ENCODE measurements around the gene KRTAP19-8.

Gene KRTAP19-8

GRCh38 chr21:31011412-31011811 is 26.9 kb downstream of the KRTAP19-8 start:
- no peaks in the 10 kb centered on the region for H3K36me3 ChIP-seq (ENCODE audit: control insufficient read depth, insufficient read depth, low read length)
- no peaks in the 10 kb centered on the region for H3K9me3 ChIP-seq (ENCODE audit: control insufficient read depth, insufficient read depth, low read length)
- no peak overlapping the region for H3K4me3 ChIP-seq (ENCODE audit: low read depth, low read length)
- H3K9ac ChIP-seq (ENCODE audit: low read depth, low read length): no peak overlapping the region
- H3K4me1 ChIP-seq (ENCODE audit: control insufficient read depth, insufficient read depth, low read length): no peaks in the 10 kb centered on the region
- H3K27ac ChIP-seq (ENCODE audit: low read depth, low read length): no peak overlapping the region
- H3K27me3 ChIP-seq (ENCODE audit: control insufficient read depth, insufficient read depth, low read length): no peaks in the 10 kb centered on the region

GRCh38 chr21:31008355-31008754 is 29.9 kb downstream of the KRTAP19-8 start:
- H3K9me3 ChIP-seq (ENCODE audit: control insufficient read depth, insufficient read depth, low read length): no peaks in the 10 kb centered on the region
- no peak overlapping the region for H3K27ac ChIP-seq (ENCODE audit: low read depth, low read length)
- H3K27me3 ChIP-seq (ENCODE audit: control insufficient read depth, insufficient read depth, low read length): no peaks in the 10 kb centered on the region
- no peak overlapping the region for H3K4me3 ChIP-seq (ENCODE audit: low read depth, low read length)
- no peaks in the 10 kb centered on the region for H3K36me3 ChIP-seq (ENCODE audit: control insufficient read depth, insufficient read depth, low read length)
- H3K9ac ChIP-seq (ENCODE audit: low read depth, low read length): no peak overlapping the region
- no peaks in the 10 kb centered on the region for H3K4me1 ChIP-seq (ENCODE audit: control insufficient read depth, insufficient read depth, low read length)

DNA sequence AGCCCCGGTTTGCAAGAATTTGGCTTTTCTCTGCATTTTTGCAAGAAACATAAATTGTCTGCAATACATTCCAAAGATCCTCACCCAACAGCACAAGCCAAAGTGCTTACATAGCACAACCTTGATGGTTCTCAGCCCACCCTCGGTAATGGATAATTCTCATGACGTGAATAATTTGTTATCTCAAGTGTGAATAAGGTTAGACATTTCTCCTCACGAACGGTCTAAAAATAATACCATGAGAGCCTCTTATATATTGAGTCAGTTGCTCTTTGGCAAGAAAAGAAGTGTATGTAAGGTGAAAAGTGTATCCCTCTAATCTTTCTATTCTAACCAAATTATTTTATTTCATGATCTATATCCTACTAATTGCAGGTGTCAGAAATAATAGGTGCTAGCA is 33.3 kb downstream of the KRTAP19-8 start:
- Histone ChIP-seq H3K4me1 (ENCODE audit: control insufficient read depth, insufficient read depth, low read length) (no peaks in the 10 kb centered on the region), H3K36me3 (ENCODE audit: control insufficient read depth, insufficient read depth, low read length) (no peaks in the 10 kb centered on the region), H3K27me3 (ENCODE audit: control insufficient read depth, insufficient read depth, low read length) (no peaks in the 10 kb centered on the region), H3K27ac (ENCODE audit: low read depth, low read length) (no peak overlapping the region), H3K4me3 (ENCODE audit: low read depth, low read length) (no peak overlapping the region), H3K9ac (ENCODE audit: low read depth, low read length) (no peak overlapping the region), H3K9me3 (ENCODE audit: control insufficient read depth, insufficient read depth, low read length) (no peaks in the 10 kb centered on the region)

- Histone ChIP-seq H3K27me3 (ENCODE audit: control insufficient read depth, insufficient read depth, low read length) (no peaks in the 10 kb centered on the region), H3K27ac (ENCODE audit: low read depth, low read length) (no peak overlapping the region), H3K9ac (ENCODE audit: low read depth, low read length) (no peak overlapping the region), H3K9me3 (ENCODE audit: control insufficient read depth, insufficient read depth, low read length) (no peaks in the 10 kb centered on the region), H3K4me3 (ENCODE audit: low read depth, low read length) (no peak overlapping the region), H3K36me3 (ENCODE audit: control insufficient read depth, insufficient read depth, low read length) (no peaks in the 10 kb centered on the region), H3K4me1 (ENCODE audit: control insufficient read depth, insufficient read depth, low read length) (no peaks in the 10 kb centered on the region)
Observed at GRCh38 chr21:31003471-31003870, 34.8 kb downstream of the KRTAP19-8 start.

DNA sequence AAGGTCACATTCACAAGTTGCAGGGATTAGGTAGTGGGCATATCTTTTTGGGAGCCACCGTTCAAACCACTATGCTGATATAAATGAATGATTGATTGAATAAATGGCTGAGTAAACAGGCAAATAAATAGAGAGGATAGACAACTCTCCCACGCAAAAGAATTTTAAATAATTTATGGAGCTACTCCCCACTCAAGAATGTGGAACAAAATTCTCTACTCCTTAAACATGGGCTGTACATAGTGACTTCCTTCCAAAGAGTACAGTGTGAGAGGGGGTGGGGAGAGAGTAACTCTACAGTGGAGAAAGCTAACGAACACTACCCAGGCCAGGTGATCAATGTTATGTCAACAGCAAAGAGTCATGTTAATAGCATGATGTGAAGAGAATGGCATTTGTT is 40.7 kb downstream of the KRTAP19-8 start:
- Histone ChIP-seq H3K4me1 (ENCODE audit: control insufficient read depth, insufficient read depth, low read length) (no peaks in the 10 kb centered on the region), H3K27me3 (ENCODE audit: control insufficient read depth, insufficient read depth, low read length) (no peaks in the 10 kb centered on the region), H3K36me3 (ENCODE audit: control insufficient read depth, insufficient read depth, low read length) (no peaks in the 10 kb centered on the region), H3K9ac (ENCODE audit: low read depth, low read length) (no peak overlapping the region), H3K4me3 (ENCODE audit: low read depth, low read length) (no peak overlapping the region), H3K27ac (ENCODE audit: low read depth, low read length) (no peak overlapping the region), H3K9me3 (ENCODE audit: control insufficient read depth, insufficient read depth, low read length) (no peaks in the 10 kb centered on the region)

DNA sequence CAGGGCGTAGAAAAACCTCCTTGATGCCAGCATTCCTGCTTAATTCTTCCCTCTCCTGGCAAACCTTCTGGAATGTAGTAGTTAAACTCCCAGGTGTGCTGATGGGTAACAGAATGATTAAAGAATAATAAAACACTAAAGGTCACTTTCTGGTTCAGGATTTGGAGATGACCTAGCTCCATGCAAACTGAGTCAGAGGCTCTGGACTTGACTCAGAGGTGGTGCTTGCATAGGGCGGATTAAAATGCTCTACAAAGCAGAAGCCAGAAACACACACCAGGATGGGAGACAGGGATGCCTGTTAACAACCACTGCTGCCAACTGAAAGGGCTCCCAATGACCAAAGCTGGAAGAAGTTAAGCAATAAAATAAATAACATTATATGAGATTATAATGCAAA is 41.5 kb downstream of the KRTAP19-8 start:
- H3K27me3 ChIP-seq (ENCODE audit: control insufficient read depth, insufficient read depth, low read length): no peaks in the 10 kb centered on the region
- no peak overlapping the region for H3K9ac ChIP-seq (ENCODE audit: low read depth, low read length)
- no peaks in the 10 kb centered on the region for H3K36me3 ChIP-seq (ENCODE audit: control insufficient read depth, insufficient read depth, low read length)
- no peak overlapping the region for H3K27ac ChIP-seq (ENCODE audit: low read depth, low read length)
- H3K4me3 ChIP-seq (ENCODE audit: low read depth, low read length): no peak overlapping the region
- H3K4me1 ChIP-seq (ENCODE audit: control insufficient read depth, insufficient read depth, low read length): no peaks in the 10 kb centered on the region
- H3K9me3 ChIP-seq (ENCODE audit: control insufficient read depth, insufficient read depth, low read length): no peaks in the 10 kb centered on the region

DNA sequence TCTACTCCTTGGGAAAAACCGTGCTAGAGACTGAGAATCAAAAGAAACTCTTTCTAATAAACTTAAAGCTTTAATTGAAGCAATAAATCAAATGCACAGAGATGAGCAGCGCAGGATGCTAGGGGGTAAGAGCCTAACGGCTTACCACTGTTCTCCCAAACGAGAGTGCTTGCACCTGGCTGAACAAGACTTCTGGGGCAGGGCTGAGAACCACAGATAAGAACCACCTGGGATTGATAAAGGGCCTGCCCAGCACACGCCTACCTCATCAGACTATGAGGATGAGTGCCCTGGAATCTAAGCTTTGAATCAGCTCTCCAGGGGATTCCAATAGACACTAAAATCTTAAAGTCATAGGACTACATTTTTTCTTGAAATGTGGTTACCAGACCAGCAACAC is 43.3 kb downstream of the KRTAP19-8 start:
- Histone ChIP-seq H3K9ac (ENCODE audit: low read depth, low read length) (no peak overlapping the region), H3K27ac (ENCODE audit: low read depth, low read length) (no peak overlapping the region), H3K9me3 (ENCODE audit: control insufficient read depth, insufficient read depth, low read length) (no peaks in the 10 kb centered on the region), H3K4me3 (ENCODE audit: low read depth, low read length) (no peak overlapping the region), H3K36me3 (ENCODE audit: control insufficient read depth, insufficient read depth, low read length) (no peaks in the 10 kb centered on the region), H3K4me1 (ENCODE audit: control insufficient read depth, insufficient read depth, low read length) (no peaks in the 10 kb centered on the region), H3K27me3 (ENCODE audit: control insufficient read depth, insufficient read depth, low read length) (no peaks in the 10 kb centered on the region)

- H3K27me3 ChIP-seq (ENCODE audit: control insufficient read depth, insufficient read depth, low read length): no peaks in the 10 kb centered on the region
- no peak overlapping the region for H3K9ac ChIP-seq (ENCODE audit: low read depth, low read length)
- H3K36me3 ChIP-seq (ENCODE audit: control insufficient read depth, insufficient read depth, low read length): no peaks in the 10 kb centered on the region
- no peak overlapping the region for H3K27ac ChIP-seq (ENCODE audit: low read depth, low read length)
- no peaks in the 10 kb centered on the region for H3K9me3 ChIP-seq (ENCODE audit: control insufficient read depth, insufficient read depth, low read length)
- no peaks in the 10 kb centered on the region for H3K4me1 ChIP-seq (ENCODE audit: control insufficient read depth, insufficient read depth, low read length)
- H3K4me3 ChIP-seq (ENCODE audit: low read depth, low read length): no peak overlapping the region
Observed at GRCh38 chr21:30990514-30991262, 47.6 kb downstream of the KRTAP19-8 start.

DNA sequence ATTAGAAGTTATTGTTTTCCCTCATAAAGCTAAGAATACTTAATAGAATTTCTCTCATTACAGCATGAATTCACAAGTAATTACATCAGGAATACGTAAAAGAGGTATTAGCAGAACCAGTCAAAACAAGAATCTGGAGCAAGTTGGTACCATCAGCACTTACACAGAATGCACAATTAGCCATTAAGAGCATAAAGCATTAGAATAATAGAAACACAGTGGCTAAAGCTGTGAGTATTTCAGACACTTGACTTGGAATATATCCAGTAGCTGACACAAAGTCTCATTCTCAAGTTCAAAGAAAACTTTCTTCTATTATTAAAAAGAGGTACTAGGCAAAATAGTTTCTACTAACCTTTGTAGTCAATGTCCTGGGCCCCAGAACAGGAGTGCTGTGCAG is 49.6 kb downstream of the KRTAP19-8 start:
- Histone ChIP-seq H3K9ac (ENCODE audit: low read depth, low read length) (no peak overlapping the region), H3K27ac (ENCODE audit: low read depth, low read length) (no peak overlapping the region), H3K9me3 (ENCODE audit: control insufficient read depth, insufficient read depth, low read length) (no peaks in the 10 kb centered on the region), H3K4me1 (ENCODE audit: control insufficient read depth, insufficient read depth, low read length) (no peaks in the 10 kb centered on the region), H3K36me3 (ENCODE audit: control insufficient read depth, insufficient read depth, low read length) (no peaks in the 10 kb centered on the region), H3K27me3 (ENCODE audit: control insufficient read depth, insufficient read depth, low read length) (no peaks in the 10 kb centered on the region), H3K4me3 (ENCODE audit: low read depth, low read length) (no peak overlapping the region)

Data from HUES48 (cell line).